Stomach (tissue), 9 donors: ENCODE data around the gene TBC1D5. TPM values are rescaled to one million over a fixed set of nuclear protein-coding genes. Genes with fewer than 3 reads are reported as not detected.
A peak's percentile ranks its signal among the peaks of the same experiment; 100 is the strongest.

Experiments
- DNase-seq, 2 donors: peaks; one replicate each; pipeline versions ENCODE4 v3.0.0 to v3.0.0-alpha.2; 2013 to 2019
- H3K27ac ChIP-seq, 5 donors: fragments of 200-600 bp in 4 of 5; sonication (generic) in 4 of 5; one replicate each; pipeline ENCODE4 v1.5.1; 2013 to 2019; ENCODE audit warnings: mild to moderate bottlenecking in 1 of 5, moderate library complexity in 1 of 5
- H3K27me3 ChIP-seq, 3 donors: fragments of 200-600 bp; sonication (generic); one replicate each; pipeline ENCODE4 v1.5.1; 2017 to 2019; ENCODE audit warnings: mixed run types in 1 of 3
- H3K36me3 ChIP-seq, 4 donors: fragments of 200-600 bp; sonication (generic); 1 replicate in 3 of 4; 2 replicates in 1 of 4; pipeline ENCODE4 v1.5.1; 2016 to 2019
- H3K4me1 ChIP-seq, 4 donors: fragments of 200-600 bp; sonication (generic); one replicate each; pipeline ENCODE4 v1.5.1; 2016 to 2019
- H3K4me3 ChIP-seq, 4 donors: fragments of 200-600 bp; sonication (generic) in 3 of 4; one replicate each; pipeline ENCODE4 v1.5.1; 2016 to 2019; ENCODE audit warnings: mild to moderate bottlenecking in 1 of 4
- H3K9me3 ChIP-seq, 4 donors: fragments of 200-600 bp; sonication (generic); one replicate each; pipeline ENCODE4 v1.5.1; 2016 to 2019
- CTCF ChIP-seq, 7 experiments: fragments of 450-650 bp in 4 of 7; fragments of 200-600 bp in 3 of 7; sonication (generic) in 3 of 7; IDR thresholded peaks; one replicate each; pipeline ENCODE4 v1.5.1; 2016 to 2019; ENCODE audit warnings: antibody characterized with exemption in 7 of 7, control low read depth in 2 of 7, mild to moderate bottlenecking in 1 of 7
- EP300 ChIP-seq: sonication (generic); formaldehyde crosslinking; IDR thresholded peaks from one replicate; pipeline ENCODE4 v1.6.1; 2017; ENCODE audit warnings: antibody characterized with exemption
- POLR2A ChIP-seq, 4 donors: fragments of 450-650 bp; IDR thresholded peaks; one replicate each; pipeline ENCODE4 v1.6.1; 2016; ENCODE audit warnings: antibody characterized with exemption in 4 of 4, control low read depth in 2 of 4, mild to moderate bottlenecking in 1 of 4, moderate library complexity in 1 of 4
- POLR2AphosphoS5 ChIP-seq, 3 donors: sonication (generic); formaldehyde crosslinking; IDR thresholded peaks; one replicate each; pipeline ENCODE4 v1.6.1; 2016; ENCODE audit warnings: antibody characterized with exemption in 3 of 3
- WGBS, 5 donors: extraction: QIAGEN DNeasy Blood & Tissue Kit in 3 of 5; methylation state at CpG; one replicate each; pipeline versions ENCODE4 v1.1.5 to v1.1.7; 2013 to 2018; 5-methylcytosine and 5-hydroxymethylcytosine counted together
- intact Hi-C: fragments of 100-400 bp; cut with DNase I; formaldehyde crosslinking; loops from one replicate; pipeline ENCODE4 v1.15.1; 2023; ENCODE audit warnings: low total_unique reads
- polyA plus RNA-seq, 3 donors: library from polyadenylated mRNA; stranded (reverse); fragments of 200-250 nt; gene quantifications; one replicate each; pipeline ENCODE4 v1.2.3, GENCODE V29; 2013
- total RNA-seq, 5 donors: library from RNA; depleted of rRNA; stranded (reverse); fragments of >200 nt; gene quantifications; one replicate each; pipeline versions ENCODE4 v1.1.0 to v1.2.3, GENCODE V29; 2014 to 2016
- donor health status: healthy with polysubstance abuse.
- donor health status: Bipolar disorder and iron deficiency.
- donor health status: healthy.

The TBC1D5 gene
- total and polyA plus RNA-seq, 8 donors, result 4.7 to 75.1 (median 32.0) TPM

- intact Hi-C loops, result no loop called here
- TF ChIP-seq POLR2A (IDR thresholded peaks at IDR 0.05) (no peak), CTCF (IDR thresholded peaks at IDR 0.05) (no peak), EP300 (no peak), POLR2AphosphoS5 (IDR thresholded peaks at IDR 0.05) (no peak)
- DNase-seq, result no peak
These were observed 441.2 kb downstream of the TBC1D5 start for GRCh38 chr3:17301271-17301670.

GRCh38 chr3:17300441-17300840 lies 442.0 kb downstream of the TBC1D5 start:
- peak in 1 of 2 donors; percentile 6 for DNase-seq
- H3K9me3 ChIP-seq, result no peaks in the 10 kb centered on the region
- 70 to 86% (median 82%) methylated on average over 4 of the region's 4 CpGs for WGBS, 5 donors
- H3K27ac ChIP-seq, result no peak overlapping the region
- H3K36me3 ChIP-seq, result no peaks in the 10 kb centered on the region
- H3K4me1 ChIP-seq, result no peaks in the 10 kb centered on the region
- no peaks in the 10 kb centered on the region for H3K27me3 ChIP-seq
- TF ChIP-seq EP300 (no peak), POLR2A (IDR thresholded peaks at IDR 0.05) (no peak), CTCF (IDR thresholded peaks at IDR 0.05) (no peak), POLR2AphosphoS5 (IDR thresholded peaks at IDR 0.05) (no peak)
- intact Hi-C loops, result no loop called here
- H3K4me3 ChIP-seq, result no peak overlapping the region

More at GRCh38 chr3:17301271-17301670, 441.2 kb downstream of the TBC1D5 start:
- Histone ChIP-seq H3K27ac (no peak overlapping the region), H3K4me1 (no peaks in the 10 kb centered on the region), H3K9me3 (no peaks in the 10 kb centered on the region), H3K4me3 (no peak overlapping the region), H3K36me3 (peaks cover 0 to 6% (median 0%) of the 10 kb centered on the region in 4 donors), H3K27me3 (no peaks in the 10 kb centered on the region)
- 63 to 70% (median 65%) methylated on average over 2 of the region's 2 CpGs for WGBS, 5 donors

- Histone ChIP-seq H3K4me1 (no peaks in the 10 kb centered on the region), H3K27me3 (no peaks in the 10 kb centered on the region), H3K4me3 (no peak overlapping the region), H3K36me3 (no peaks in the 10 kb centered on the region), H3K9me3 (no peaks in the 10 kb centered on the region), H3K27ac (no peak overlapping the region)
- intact Hi-C loops, result no loop called here
- no peak for TF ChIP-seq POLR2A (IDR thresholded peaks at IDR 0.05)
- no peak for TF ChIP-seq EP300
- no peak for TF ChIP-seq POLR2AphosphoS5 (IDR thresholded peaks at IDR 0.05)
- TF ChIP-seq CTCF (IDR thresholded peaks at IDR 0.05), result no peak
- no peak for DNase-seq
These were observed 444.4 kb downstream of the TBC1D5 start for GRCh38 chr3:17298038-17298437.

GRCh38 chr3:17292556-17292955 lies 449.9 kb downstream of the TBC1D5 start:
- DNase-seq, result peak in 1 of 2 donors; percentile 21
- Histone ChIP-seq H3K9me3 (no peaks in the 10 kb centered on the region), H3K27ac (no peak overlapping the region), H3K4me1 (no peaks in the 10 kb centered on the region), H3K4me3 (no peak overlapping the region), H3K36me3 (peaks cover 0 to 32% (median 17%) of the 10 kb centered on the region in 4 donors), H3K27me3 (no peaks in the 10 kb centered on the region)
- intact Hi-C loops, result no loop called here
- TF ChIP-seq POLR2A (IDR thresholded peaks at IDR 0.05) (no peak), CTCF (IDR thresholded peaks at IDR 0.05) (no peak)
